Activated naive CD8-positive, alpha-beta T cell (primary cell): ENCODE data around the gene CRADD.
"Not testable (repeated sequence)": the region's sequence is repeated elsewhere in the genome, so short reads cannot be mapped to it uniquely, and the experiment has no call there.

ENCODE experiments used
- H3K27ac Mint-ChIP-seq: one replicate; pipeline ENCODE4 v1.8.0; 2021; ENCODE audit warnings: mixed read lengths
- H3K27me3 Mint-ChIP-seq: one replicate; pipeline ENCODE4 v1.8.0; 2021; ENCODE audit warnings: mixed read lengths
- H3K36me3 Mint-ChIP-seq: one replicate; pipeline ENCODE4 v1.8.0; 2021; ENCODE audit warnings: mixed read lengths
- H3K4me1 Mint-ChIP-seq: one replicate; pipeline ENCODE4 v1.8.0; 2021; ENCODE audit warnings: low read depth, mixed read lengths
- H3K4me3 Mint-ChIP-seq: one replicate; pipeline ENCODE4 v1.8.0; 2021; ENCODE audit warnings: mild to moderate bottlenecking, mixed read lengths
- H3K9me3 Mint-ChIP-seq: one replicate; pipeline ENCODE4 v1.8.0; 2021; ENCODE audit warnings: low read depth, mixed read lengths

Gene CRADD

GRCh38 chr12:93677195-93678064 is at the start of gene CRADD:
CRADD (plus strand) TSS chr12:93677375.
- peak within 1 kb of the TSS; percentile 99 for H3K27ac Mint-ChIP-seq
- peaks cover 32% of the 10 kb centered on the region for H3K4me1 Mint-ChIP-seq
- H3K36me3 Mint-ChIP-seq = peaks cover 12% of the 10 kb centered on the region
- peaks cover 12% of the 10 kb centered on the region for H3K27me3 Mint-ChIP-seq
- peak within 1 kb of the TSS; percentile 94 for H3K4me3 Mint-ChIP-seq
- H3K9me3 Mint-ChIP-seq = no peaks in the 10 kb centered on the region

- Mint-ChIP-seq H3K27ac (no peak overlapping the region), H3K27me3 (peaks cover 5% of the 10 kb centered on the region), H3K9me3 (peaks cover 8% of the 10 kb centered on the region), H3K4me3 (no peak overlapping the region), H3K36me3 (peaks cover 6% of the 10 kb centered on the region), H3K4me1 (no peaks in the 10 kb centered on the region)
Measured at GRCh38 chr12:93632383-93632782, 44.8 kb upstream of the CRADD start.

- H3K4me3 Mint-ChIP-seq = no peak overlapping the region
- H3K36me3 Mint-ChIP-seq = peaks cover 6% of the 10 kb centered on the region
- no peak overlapping the region for H3K27ac Mint-ChIP-seq
- no peaks in the 10 kb centered on the region for H3K4me1 Mint-ChIP-seq
- peaks cover 5% of the 10 kb centered on the region for H3K9me3 Mint-ChIP-seq
- H3K27me3 Mint-ChIP-seq = peaks cover 8% of the 10 kb centered on the region
Measured at GRCh38 chr12:93634416-93634815, 42.8 kb upstream of the CRADD start.

GRCh38 chr12:93636708-93637107 is 40.5 kb upstream of the CRADD start:
- H3K27me3 Mint-ChIP-seq = peaks cover 12% of the 10 kb centered on the region

GRCh38 chr12:93638095-93638494 is 39.1 kb upstream of the CRADD start:
- no peaks in the 10 kb centered on the region for H3K36me3 Mint-ChIP-seq
- H3K4me1 Mint-ChIP-seq = no peaks in the 10 kb centered on the region
- no peak overlapping the region for H3K4me3 Mint-ChIP-seq
- no peak overlapping the region for H3K27ac Mint-ChIP-seq
- peaks cover 9% of the 10 kb centered on the region for H3K27me3 Mint-ChIP-seq
- peaks cover under 1% of the 10 kb centered on the region for H3K9me3 Mint-ChIP-seq

More at GRCh38 chr12:93636708-93637107, 40.5 kb upstream of the CRADD start:
- H3K27ac Mint-ChIP-seq = no peak overlapping the region
- H3K4me3 Mint-ChIP-seq = no peak overlapping the region
- peaks cover 5% of the 10 kb centered on the region for H3K9me3 Mint-ChIP-seq
- H3K36me3 Mint-ChIP-seq = peaks cover 6% of the 10 kb centered on the region
- no peaks in the 10 kb centered on the region for H3K4me1 Mint-ChIP-seq

- Mint-ChIP-seq H3K4me3 (no peak overlapping the region), H3K36me3 (no peaks in the 10 kb centered on the region), H3K9me3 (no peaks in the 10 kb centered on the region), H3K27me3 (peaks cover 9% of the 10 kb centered on the region), H3K4me1 (no peaks in the 10 kb centered on the region), H3K27ac (no peak overlapping the region)
Measured at GRCh38 chr12:93638954-93639353, 38.2 kb upstream of the CRADD start.

GRCh38 chr12:93639406-93639805 is 37.8 kb upstream of the CRADD start:
- Mint-ChIP-seq H3K4me1 (no peaks in the 10 kb centered on the region), H3K27me3 (peaks cover 8% of the 10 kb centered on the region), H3K36me3 (no peaks in the 10 kb centered on the region), H3K9me3 (no peaks in the 10 kb centered on the region), H3K4me3 (no peak overlapping the region), H3K27ac (no peak overlapping the region)

GRCh38 chr12:93641380-93641779 is 35.8 kb upstream of the CRADD start:
- H3K4me3 Mint-ChIP-seq, H3K36me3 Mint-ChIP-seq, H3K27me3 Mint-ChIP-seq: not testable (repeated sequence)

GRCh38 chr12:93642751-93643150 is 34.4 kb upstream of the CRADD start:
- H3K27me3 Mint-ChIP-seq = peaks cover 7% of the 10 kb centered on the region
- no peaks in the 10 kb centered on the region for H3K36me3 Mint-ChIP-seq
- no peaks in the 10 kb centered on the region for H3K9me3 Mint-ChIP-seq
- H3K4me3 Mint-ChIP-seq = no peak overlapping the region
- no peaks in the 10 kb centered on the region for H3K4me1 Mint-ChIP-seq
- H3K27ac Mint-ChIP-seq = no peak overlapping the region

More at GRCh38 chr12:93641380-93641779, 35.8 kb upstream of the CRADD start:
- H3K4me1 Mint-ChIP-seq, H3K9me3 Mint-ChIP-seq, H3K27ac Mint-ChIP-seq: not testable (repeated sequence)

GRCh38 chr12:93645702-93646101 is 31.5 kb upstream of the CRADD start:
- Mint-ChIP-seq H3K4me1 (no peaks in the 10 kb centered on the region), H3K4me3 (no peak overlapping the region), H3K9me3 (no peaks in the 10 kb centered on the region), H3K36me3 (no peaks in the 10 kb centered on the region), H3K27ac (no peak overlapping the region), H3K27me3 (no peaks in the 10 kb centered on the region)

- Mint-ChIP-seq H3K4me3 (no peak overlapping the region), H3K36me3 (no peaks in the 10 kb centered on the region), H3K27me3 (no peaks in the 10 kb centered on the region), H3K4me1 (no peaks in the 10 kb centered on the region), H3K27ac (no peak overlapping the region), H3K9me3 (no peaks in the 10 kb centered on the region)
Measured at GRCh38 chr12:93650626-93651025, 26.5 kb upstream of the CRADD start.

GRCh38 chr12:93653079-93653478 is 24.1 kb upstream of the CRADD start:
- H3K4me1 Mint-ChIP-seq = no peaks in the 10 kb centered on the region
- H3K36me3 Mint-ChIP-seq = no peaks in the 10 kb centered on the region
- H3K4me3 Mint-ChIP-seq = no peak overlapping the region
- H3K27me3 Mint-ChIP-seq = no peaks in the 10 kb centered on the region
- H3K27ac Mint-ChIP-seq = no peak overlapping the region
- H3K9me3 Mint-ChIP-seq = no peaks in the 10 kb centered on the region

- H3K4me1 Mint-ChIP-seq = no peaks in the 10 kb centered on the region
- no peaks in the 10 kb centered on the region for H3K36me3 Mint-ChIP-seq
- H3K9me3 Mint-ChIP-seq = no peaks in the 10 kb centered on the region
- H3K4me3 Mint-ChIP-seq = no peak overlapping the region
- no peaks in the 10 kb centered on the region for H3K27me3 Mint-ChIP-seq
- H3K27ac Mint-ChIP-seq = no peak overlapping the region
Measured at GRCh38 chr12:93653712-93654111, 23.5 kb upstream of the CRADD start.

- Mint-ChIP-seq H3K9me3 (no peaks in the 10 kb centered on the region), H3K36me3 (no peaks in the 10 kb centered on the region), H3K27me3 (no peaks in the 10 kb centered on the region), H3K27ac (no peak overlapping the region), H3K4me1 (no peaks in the 10 kb centered on the region), H3K4me3 (no peak overlapping the region)
Measured at GRCh38 chr12:93654421-93654820, 22.8 kb upstream of the CRADD start.

- no peaks in the 10 kb centered on the region for H3K4me1 Mint-ChIP-seq
- H3K27ac Mint-ChIP-seq = no peak overlapping the region
- no peaks in the 10 kb centered on the region for H3K27me3 Mint-ChIP-seq
- H3K4me3 Mint-ChIP-seq = no peak overlapping the region
- no peaks in the 10 kb centered on the region for H3K36me3 Mint-ChIP-seq
- H3K9me3 Mint-ChIP-seq = no peaks in the 10 kb centered on the region
Measured at GRCh38 chr12:93657071-93657470, 20.1 kb upstream of the CRADD start.

GRCh38 chr12:93661021-93661420 is 16.2 kb upstream of the CRADD start:
- H3K4me1 Mint-ChIP-seq = no peaks in the 10 kb centered on the region
- H3K9me3 Mint-ChIP-seq = no peaks in the 10 kb centered on the region
- H3K27me3 Mint-ChIP-seq = no peaks in the 10 kb centered on the region
- no peaks in the 10 kb centered on the region for H3K36me3 Mint-ChIP-seq
- no peak overlapping the region for H3K27ac Mint-ChIP-seq
- H3K4me3 Mint-ChIP-seq = no peak overlapping the region
